ENCODE results near the gene PLEKHG2. TPM values are rescaled to one million over a fixed set of nuclear protein-coding genes. Genes with fewer than 3 reads are reported as not detected.

PLEKHG2 gene
- total RNA-seq, 1 experiment from 2014 or later = 29.0 TPM

DNA sequence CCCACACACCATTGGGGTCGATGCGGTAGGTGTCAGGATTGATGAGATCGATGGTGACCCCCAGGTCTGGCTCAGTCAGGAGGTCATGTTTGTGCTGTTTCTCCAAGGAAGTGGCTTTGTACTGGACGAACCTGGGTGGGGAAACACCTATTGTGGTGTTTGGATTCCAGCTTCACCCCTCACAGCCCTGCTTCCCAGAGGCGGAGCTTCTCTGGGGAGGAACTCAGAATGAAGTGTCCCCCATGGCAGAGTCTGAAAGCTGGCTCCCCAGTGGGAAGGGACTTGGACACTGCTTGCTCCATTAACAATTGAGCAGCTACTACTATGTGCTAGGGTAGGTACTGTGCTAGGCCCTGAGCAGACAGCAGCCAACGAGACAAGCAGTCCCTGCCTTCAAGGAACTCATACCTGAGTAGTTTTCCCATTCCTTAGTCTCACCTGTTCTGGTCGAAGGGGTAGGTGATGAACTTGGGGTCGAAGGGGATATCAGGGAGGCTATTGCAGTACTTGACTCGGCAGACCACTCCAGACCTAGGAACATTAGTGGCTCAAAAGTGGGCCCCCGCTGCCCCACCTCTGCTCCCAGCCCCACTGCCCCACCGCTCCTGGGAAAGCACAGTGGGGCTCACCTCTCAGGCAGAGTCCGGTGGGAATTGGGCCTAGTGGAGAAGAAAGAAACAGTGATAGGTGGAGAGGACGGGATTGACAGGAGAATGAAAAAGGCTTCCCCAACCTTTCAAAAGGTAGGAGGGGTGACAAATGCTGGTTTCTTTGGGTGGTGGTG, 22.6 kb upstream of the PLEKHG2 start:
- ChIA-PET CTCF (no interaction called here), RAD21 (ENCODE audit: low non-redundant PET in 1 of 2, low total read pairs in 2 of 2, uncharacterized antibody in 2 of 2, unreplicated experiment in 2 of 2) (no interaction called here), POLR2A (interaction anchor here (1.7 kb wide), 1 partner anchor 56 kb away, joined by 6 read pairs; the partner anchor contains the start of gene SUPT5H)
- Histone ChIP-seq H3K4me1 (ENCODE audit: control insufficient read depth in 1 of 2, insufficient read depth in 2 of 2, low read length in 2 of 2) (peaks cover 14% of the 10 kb centered on the region in 2 experiments), H3K4me2 (ENCODE audit: low read length) (peak overlapping the region; percentile 76), H3K27me3 (ENCODE audit: insufficient read depth, low read length) (no peaks in the 10 kb centered on the region), H3K27ac (ENCODE audit: low read depth, low read length) (peak overlapping the region; percentile 96), H3K9me2 (ENCODE audit: insufficient read depth) (no peaks in the 10 kb centered on the region), H3K4me3 (replicated peaks in 1 of 2; ENCODE audit: low read depth in 1 of 2, low read length in 2 of 2) (peak overlapping the region; percentile 91 to 100), H3K9me3 (ENCODE audit: control insufficient read depth in 1 of 2, insufficient read depth in 1 of 2, low read depth in 1 of 2, low read length in 2 of 2) (no peaks in the 10 kb centered on the region), H3K36me3 (ENCODE audit: control insufficient read depth in 1 of 2, insufficient read depth in 2 of 2, low read length in 2 of 2) (peaks cover 30 to 39% of the 10 kb centered on the region in 2 experiments; a peak in 3 of 4 replicates), H2AFZ (ENCODE audit: low read depth, low read length, poor library complexity, severe bottlenecking) (no peak overlapping the region), H4K20me1 (ENCODE audit: insufficient read depth) (no peaks in the 10 kb centered on the region), H3K79me2 (ENCODE audit: insufficient read depth, low read length) (peaks cover 39% of the 10 kb centered on the region), H3K9ac (ENCODE audit: low read length) (peak overlapping the region; percentile 90)
- intact Hi-C loops (cut with micrococcal nuclease) = loop anchor here (2.0 to 5.0 kb wide), 2 partner anchors 41 to 178 kb away; no protein-coding TSS in a partner anchor
- ATAC-seq (no peak), DNase-seq (ENCODE audit: low read depth, low spot score) (no peak)
- no peak for TF ChIP-seq CBX3 (IDR thresholded peaks at IDR 0.05; ENCODE audit: low read depth)
- BruUV-seq (replicated peaks) = no TSS peak

- H3K36me3 ChIP-seq (ENCODE audit: control insufficient read depth in 1 of 2, insufficient read depth in 2 of 2, low read length in 2 of 2) = peaks cover 25 to 39% of the 10 kb centered on the region in 2 experiments; a peak in 3 of 4 replicates
- ATAC-seq = peak; percentile 56
Observed at GRCh38 chr19:39390451-39390750, 22.1 kb upstream of the PLEKHG2 start.

More at GRCh38 chr19:39390451-39390750, 22.1 kb upstream of the PLEKHG2 start:
- BruUV-seq (replicated peaks) = TSS peak; percentile 61
- CTCF ChIA-PET = interaction anchor here (1.1 to 2.2 kb wide), 4 partner anchors 21 to 42 kb away, joined by 3 to 8 read pairs (median 4); partner anchors contain the start of gene PLEKHG2
- Histone ChIP-seq H3K79me2 (ENCODE audit: insufficient read depth, low read length) (peaks cover 39% of the 10 kb centered on the region), H3K27ac (ENCODE audit: low read depth, low read length) (peak overlapping the region; percentile 96), H3K4me2 (ENCODE audit: low read length) (peak overlapping the region; percentile 76), H2AFZ (ENCODE audit: low read depth, low read length, poor library complexity, severe bottlenecking) (no peak overlapping the region), H3K4me1 (ENCODE audit: control insufficient read depth in 1 of 2, insufficient read depth in 2 of 2, low read length in 2 of 2) (peaks cover 14% of the 10 kb centered on the region in 2 experiments), H3K9ac (ENCODE audit: low read length) (peak overlapping the region; percentile 90), H4K20me1 (ENCODE audit: insufficient read depth) (no peaks in the 10 kb centered on the region), H3K27me3 (ENCODE audit: insufficient read depth, low read length) (no peaks in the 10 kb centered on the region), H3K4me3 (replicated peaks in 1 of 2; ENCODE audit: low read depth in 1 of 2, low read length in 2 of 2) (peak overlapping the region; percentile 91 to 100), H3K9me2 (ENCODE audit: insufficient read depth) (no peaks in the 10 kb centered on the region), H3K9me3 (ENCODE audit: control insufficient read depth in 1 of 2, insufficient read depth in 1 of 2, low read depth in 1 of 2, low read length in 2 of 2) (no peaks in the 10 kb centered on the region)
- TF ChIP-seq YY1 (IDR thresholded peaks at IDR 0.05; ENCODE audit: extremely low read depth, insufficient replicate concordance, low read depth, low read length) = no peak
- TF ChIP-seq POLR2AphosphoS5 (IDR thresholded peaks at IDR 0.05; ENCODE audit: low read depth, low read length) = no peak
- TF ChIP-seq CBX3 (IDR thresholded peaks at IDR 0.05; ENCODE audit: low read depth) = no peak
- TF ChIP-seq EGR1 (IDR thresholded peaks at IDR 0.05; ENCODE audit: low read depth) = no peak
- TF ChIP-seq TCF7L2 (IDR thresholded peaks at IDR 0.05; ENCODE audit: borderline replicate concordance, extremely low read depth, insufficient read depth, insufficient read length) = no peak
- TF ChIP-seq, protein P1, sequence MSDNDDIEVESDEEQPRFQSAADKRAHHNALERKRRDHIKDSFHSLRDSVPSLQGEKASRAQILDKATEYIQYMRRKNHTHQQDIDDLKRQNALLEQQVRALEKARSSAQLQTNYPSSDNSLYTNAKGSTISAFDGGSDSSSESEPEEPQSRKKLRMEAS (IDR thresholded peaks at IDR 0.05) = no peak
- no peak for TF ChIP-seq SRF (IDR thresholded peaks at IDR 0.05; ENCODE audit: low read depth)
- no peak for TF ChIP-seq ATF3 (IDR thresholded peaks at IDR 0.05)
- TF ChIP-seq RAD21 (IDR thresholded peaks at IDR 0.05; ENCODE audit: low read depth) = no peak
- no peak for TF ChIP-seq POLR2A (IDR thresholded peaks at IDR 0.05; ENCODE audit: borderline replicate concordance, extremely low read depth, insufficient read depth, insufficient read length)
- TF ChIP-seq ZNF274 (IDR thresholded peaks at IDR 0.05; ENCODE audit: low read depth, low read length) = no peak
- no peak for TF ChIP-seq REST (IDR thresholded peaks at IDR 0.05; ENCODE audit: low read depth)
- intact Hi-C loops (cut with micrococcal nuclease) = loop anchor here (2.0 to 5.0 kb wide), 2 partner anchors 40 to 178 kb away; no protein-coding TSS in a partner anchor
- POLR2A ChIA-PET = interaction anchor here (0.6 to 2.2 kb wide), 14 partner anchors 11 to 1448 kb away, joined by 3 to 39 read pairs (median 6); partner anchors contain the start of genes RPS16, SAMD4B, SUPT5H and ZFP36
- RAD21 ChIA-PET (ENCODE audit: low non-redundant PET in 1 of 2, low total read pairs in 2 of 2, uncharacterized antibody in 2 of 2, unreplicated experiment in 2 of 2) = no interaction called here
- DNase-seq (ENCODE audit: low read depth, low spot score) = peak; percentile 84
